HK-2 (cell line): ENCODE results near the gene TMEM72.
A peak's percentile ranks its signal among the peaks of the same experiment; 100 is the strongest.
"Not testable (repeated sequence)": the region's sequence is repeated elsewhere in the genome, so short reads cannot be mapped to it uniquely, and the experiment has no call there.

Experiments
- DNase-seq: peaks from one replicate; pipeline ENCODE4 v3.0.0-alpha.2; 2018; ENCODE audit not compliant: unreplicated experiment

The TMEM72 gene

DNA sequence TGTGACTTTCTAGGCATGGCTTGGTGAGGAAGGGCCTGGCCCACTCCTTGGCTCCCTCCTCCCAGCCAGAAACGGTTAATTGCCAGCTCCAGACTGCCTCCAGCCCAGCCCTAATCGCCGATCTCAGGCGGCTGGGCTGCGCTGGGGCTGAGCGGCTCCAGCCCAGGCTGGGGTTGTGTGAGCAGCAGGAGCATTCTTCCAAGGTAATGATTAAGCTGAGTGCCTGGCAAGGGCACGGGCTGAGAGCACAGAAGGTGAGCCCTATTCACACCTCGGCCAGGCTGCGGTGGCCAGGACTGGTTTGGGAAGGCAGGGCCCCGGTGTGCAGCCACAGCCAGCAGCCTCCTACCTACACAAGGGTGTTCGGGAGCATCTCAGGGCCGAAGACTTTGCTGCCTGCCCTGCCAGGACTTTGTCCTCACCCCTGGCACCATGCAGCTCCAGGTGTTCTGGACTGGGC lies at the start of gene TMEM72:
TMEM72 (plus strand) TSS at position 257 of the 460 bp plus-strand sequence; CDS start at position 433, 176 bp downstream.
- DNase-seq = peak; percentile 84

DNA sequence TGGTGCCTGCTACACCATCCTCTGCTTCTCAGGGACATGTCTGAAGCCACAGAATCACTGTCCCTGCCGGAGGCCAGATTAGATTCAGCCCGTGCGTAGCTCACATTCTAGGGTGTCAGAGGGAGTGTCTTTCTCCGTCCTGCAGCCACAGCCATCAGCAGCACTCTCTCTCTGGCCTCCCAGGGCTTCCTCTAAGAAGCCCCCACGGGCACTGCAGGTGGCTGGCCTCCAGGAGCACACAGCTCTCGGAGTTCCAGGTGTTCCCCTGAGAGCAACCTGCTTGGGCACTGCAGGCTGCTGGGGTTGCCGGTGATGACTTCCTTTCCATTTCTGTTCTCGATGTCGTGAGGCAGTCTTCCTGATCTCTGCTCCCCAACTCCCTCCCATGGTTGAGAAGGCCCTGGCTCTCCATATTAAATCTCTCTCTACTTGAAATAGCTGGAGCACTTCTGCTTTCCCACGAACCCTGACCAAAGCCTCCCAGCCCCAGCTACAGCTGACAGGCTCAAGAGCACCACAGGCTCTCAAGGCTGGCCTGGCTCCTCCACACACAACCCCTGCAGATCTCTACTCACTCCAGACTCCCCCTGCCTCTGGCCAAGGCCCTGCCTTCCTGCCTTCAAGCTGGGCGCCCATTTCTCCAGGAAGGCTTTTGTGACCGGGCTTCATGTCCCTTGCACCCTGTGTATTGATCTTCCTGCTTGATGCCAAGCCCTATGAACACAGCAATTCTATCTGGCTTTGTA lies 49.0 kb upstream of the TMEM72 start:
- DNase-seq = no peak

DNA sequence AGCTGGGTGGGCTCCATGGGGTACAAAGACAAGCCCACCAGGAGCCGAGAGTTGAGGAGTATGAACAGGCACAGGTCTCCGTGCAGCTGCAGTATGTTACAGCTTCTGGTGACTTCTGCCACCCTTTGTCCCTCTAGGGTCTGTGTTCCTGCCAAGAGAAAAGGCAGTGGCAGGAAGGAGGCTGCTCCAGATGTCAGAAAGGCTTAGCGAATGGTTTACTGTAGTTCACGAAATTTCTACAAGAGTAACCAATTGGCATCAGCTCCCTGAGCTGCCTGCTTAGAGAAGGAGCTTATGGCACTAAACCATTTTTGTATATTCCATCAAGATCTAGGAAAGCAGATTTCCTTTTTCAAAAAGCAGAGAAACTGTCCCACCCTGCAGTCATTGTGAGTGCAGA lies 48.2 kb upstream of the TMEM72 start:
- no peak for DNase-seq

DNA sequence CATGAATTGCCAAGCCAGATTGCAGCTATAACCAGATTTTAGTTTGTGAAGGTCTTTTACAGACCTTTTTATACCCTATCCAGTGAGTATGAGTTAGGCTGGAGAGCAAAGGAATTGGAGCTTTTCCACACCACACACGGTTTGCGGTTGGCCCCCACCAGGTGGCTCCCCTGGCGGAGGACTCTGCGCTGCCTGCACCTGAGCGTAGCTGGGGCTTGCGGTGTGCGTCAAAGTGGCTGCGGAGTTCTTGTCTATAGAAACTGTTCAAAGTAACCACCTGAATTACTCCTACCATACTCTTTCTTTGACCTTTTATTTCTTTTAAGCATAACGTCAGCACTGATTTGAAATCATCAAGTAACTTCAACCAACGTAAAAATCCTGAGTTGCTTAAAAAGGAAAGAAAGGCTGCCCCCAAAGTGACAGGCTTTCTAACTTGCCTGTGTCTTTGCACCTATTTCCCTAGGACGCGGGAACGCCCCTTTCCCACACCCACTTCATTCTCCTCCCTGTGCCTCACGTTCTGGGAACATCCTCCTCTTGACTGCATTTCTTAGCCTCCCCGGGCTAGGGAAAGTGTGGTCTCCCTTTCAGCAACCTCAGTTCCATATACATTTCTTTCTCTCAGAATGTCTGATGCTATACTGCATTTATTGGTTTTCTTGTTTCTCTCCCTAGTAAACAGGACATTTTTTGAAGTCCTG lies 47.6 kb upstream of the TMEM72 start:
- no peak for DNase-seq

DNA sequence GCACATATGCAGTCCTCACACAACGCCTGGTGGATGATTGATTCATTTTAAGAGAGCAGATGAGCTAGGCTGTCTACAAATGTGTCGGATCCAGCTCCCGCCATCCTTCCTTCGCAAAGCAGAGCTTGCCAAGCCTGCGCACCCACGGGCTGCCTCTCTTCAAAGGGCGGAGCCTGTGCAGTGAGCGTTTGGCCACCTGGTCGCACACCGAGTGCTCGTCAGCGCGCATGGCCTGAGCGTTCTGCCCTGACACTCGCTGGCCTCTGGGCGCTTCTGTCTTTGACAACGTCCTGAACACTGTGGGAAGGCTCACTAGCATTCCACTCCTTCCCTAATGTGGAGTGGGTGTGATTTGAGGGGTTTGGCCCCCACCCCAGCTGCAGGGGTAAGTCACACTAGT lies 47.1 kb upstream of the TMEM72 start:
- no peak for DNase-seq

DNA sequence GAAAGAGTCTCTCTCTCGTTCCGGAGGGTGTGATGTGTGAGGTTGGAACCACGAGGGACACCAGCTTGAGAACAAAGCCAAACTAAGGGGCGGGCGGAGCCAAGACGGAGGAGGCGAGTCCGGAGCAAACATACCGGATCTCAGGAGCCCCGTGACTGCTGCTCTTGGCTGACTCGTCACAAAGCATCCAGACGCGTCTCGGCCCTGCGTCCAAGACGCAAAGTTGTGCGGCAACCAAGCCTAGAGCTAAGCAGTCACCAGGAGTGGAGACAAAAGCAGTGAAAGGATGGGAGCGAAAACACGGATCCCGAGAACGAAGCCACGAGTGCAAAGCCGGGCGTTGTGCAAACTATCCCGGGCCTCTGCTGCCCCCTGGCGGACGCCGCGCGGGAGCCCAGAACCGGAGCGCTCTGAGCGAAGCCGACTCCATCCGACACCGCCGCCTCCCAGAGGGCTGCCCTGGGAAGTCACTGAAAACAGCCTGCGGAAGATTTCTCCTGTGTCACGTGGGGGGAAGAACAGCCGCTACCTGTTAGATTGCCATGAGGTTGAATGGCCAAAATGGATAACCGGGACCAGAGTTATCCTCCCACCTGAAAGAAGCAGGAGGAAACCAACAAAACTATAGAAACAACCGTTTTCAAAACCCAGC lies 46.4 kb upstream of the TMEM72 start:
- peak; percentile 94 for DNase-seq

DNA sequence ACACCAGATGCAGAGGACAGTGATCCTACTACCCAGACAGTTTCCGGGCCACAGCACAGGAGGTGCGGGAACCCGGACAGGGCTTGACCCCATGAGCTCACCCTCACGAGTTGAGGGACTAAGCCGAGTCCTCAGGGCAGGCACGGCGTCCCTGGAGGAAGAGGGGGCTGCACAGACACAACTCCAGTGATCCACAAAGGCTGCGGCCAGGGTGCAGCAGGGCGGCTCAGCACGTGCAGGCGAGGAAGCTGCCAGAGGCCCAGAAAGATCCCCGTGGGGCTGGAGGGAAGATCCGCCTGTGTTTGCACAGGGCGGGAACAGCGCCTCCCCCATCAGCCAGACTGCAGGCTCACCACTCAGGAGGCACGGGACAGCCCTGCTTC lies 45.9 kb upstream of the TMEM72 start:
- DNase-seq = no peak

DNA sequence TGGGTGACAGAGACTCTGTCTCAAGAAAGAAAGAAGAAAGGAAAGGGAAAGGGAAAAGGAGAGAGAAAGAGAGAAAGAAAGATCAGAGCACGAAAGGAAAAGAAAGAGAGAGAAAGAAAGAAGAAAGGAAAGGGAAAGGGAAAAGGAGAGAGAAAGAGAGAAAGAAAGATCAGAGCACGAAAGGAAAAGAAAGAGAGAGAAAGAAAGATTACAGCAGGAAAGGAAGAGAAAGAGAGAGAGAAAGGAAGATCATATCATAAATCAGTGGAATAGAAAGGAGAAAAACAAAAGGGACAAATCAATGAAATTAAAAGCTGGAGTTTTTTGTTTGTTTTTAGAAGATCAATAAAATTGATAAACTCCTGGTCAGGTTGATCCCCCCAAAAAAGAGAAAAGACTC lies 44.8 kb upstream of the TMEM72 start:
- not testable (repeated sequence) for DNase-seq

DNA sequence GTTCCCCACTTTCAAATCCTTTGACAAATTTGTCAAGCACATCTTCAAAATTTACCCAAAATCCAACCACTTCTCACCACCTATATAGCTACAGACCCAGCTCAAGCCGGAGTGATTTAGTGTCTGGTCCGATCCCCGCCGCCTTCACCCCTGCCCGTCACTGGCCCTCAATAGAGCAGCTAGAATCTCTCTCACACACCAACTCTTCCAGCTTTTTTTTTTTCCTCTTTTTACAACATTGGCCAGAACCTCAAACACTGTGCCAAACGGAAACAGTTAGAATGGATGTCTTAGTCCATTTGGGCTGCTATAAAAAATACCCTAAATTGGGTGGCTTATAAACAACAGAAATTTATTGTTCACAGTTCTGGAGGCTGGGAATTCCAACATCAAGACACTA lies 41.1 kb upstream of the TMEM72 start:
- no peak for DNase-seq

DNA sequence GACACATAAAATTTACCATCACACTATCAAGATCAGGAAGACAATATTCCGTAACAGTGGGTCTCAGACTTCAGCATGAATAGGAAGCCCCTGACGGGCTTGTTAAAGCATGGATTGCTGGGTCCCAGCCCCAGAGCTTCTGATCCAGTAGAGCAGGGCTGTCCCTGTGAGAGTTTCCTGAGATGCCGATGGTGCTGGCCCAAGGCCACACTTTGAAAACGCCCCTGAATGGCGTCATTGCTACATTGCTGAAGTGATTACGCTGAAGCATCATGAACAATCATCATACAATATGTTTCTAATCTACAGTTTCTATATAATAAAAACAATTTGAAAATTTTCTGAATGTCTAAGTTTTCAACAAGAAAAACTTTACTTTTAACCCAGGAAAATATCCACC lies 38.0 kb upstream of the TMEM72 start:
- no peak for DNase-seq

DNA sequence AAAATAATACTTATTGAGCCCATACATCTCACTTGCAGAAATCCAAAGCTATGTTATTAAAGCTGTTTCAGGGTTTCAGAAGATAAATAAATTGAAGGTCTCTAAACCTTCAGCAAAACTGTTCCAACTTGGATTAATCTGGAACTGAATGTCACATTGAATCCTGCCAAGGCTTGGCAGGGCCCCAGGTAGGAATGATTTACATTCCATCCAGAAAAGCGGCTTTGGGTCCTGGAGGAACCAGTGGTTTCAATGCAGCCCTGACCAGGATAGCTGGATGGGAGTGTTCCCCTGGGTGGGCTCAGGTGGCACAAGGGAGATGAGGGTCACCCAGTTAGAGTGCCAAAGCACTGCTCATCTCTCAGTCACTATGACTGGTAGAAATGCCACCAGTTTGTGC lies 37.0 kb upstream of the TMEM72 start:
- DNase-seq = no peak

DNA sequence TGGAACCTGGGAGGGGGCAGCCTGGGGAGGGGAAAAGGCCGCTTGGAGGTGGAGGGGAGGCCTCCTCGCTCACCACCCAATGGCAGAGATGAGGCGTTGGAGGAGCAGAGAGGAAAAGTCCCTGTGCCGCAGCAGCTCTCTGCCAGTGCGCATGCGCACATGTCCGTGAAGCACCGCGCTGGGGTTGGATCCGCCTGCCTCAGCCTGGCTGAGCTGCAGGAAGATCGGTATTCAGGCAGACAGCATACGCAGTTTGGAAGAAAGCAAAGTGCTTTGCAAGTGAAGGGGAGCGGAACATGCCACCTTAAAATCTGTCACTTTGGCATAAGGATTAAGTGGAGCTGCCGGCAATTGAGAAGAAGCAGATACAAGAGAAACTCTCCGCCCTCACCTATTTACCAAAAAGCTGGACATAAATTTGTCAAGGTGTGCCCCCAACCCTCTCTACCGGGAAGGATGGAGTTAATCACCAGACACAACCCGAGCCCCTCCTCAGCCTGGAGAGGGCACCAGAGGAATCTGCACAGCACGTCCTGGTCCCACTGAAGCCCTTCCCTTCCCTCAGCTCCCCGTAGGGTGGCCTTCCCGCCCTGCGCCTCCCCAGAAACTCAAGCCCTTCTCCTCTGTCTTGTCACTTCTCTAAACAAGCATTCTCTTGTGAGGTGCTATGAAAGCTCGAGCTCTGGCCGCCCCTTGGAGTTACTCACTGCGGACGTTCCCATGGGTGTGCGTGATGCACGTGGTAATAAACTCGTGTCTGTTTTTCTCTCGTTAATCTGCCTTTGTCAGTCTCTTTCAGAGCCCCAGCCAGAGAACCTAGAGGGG lies 32.2 kb upstream of the TMEM72 start:
- DNase-seq = no peak

DNA sequence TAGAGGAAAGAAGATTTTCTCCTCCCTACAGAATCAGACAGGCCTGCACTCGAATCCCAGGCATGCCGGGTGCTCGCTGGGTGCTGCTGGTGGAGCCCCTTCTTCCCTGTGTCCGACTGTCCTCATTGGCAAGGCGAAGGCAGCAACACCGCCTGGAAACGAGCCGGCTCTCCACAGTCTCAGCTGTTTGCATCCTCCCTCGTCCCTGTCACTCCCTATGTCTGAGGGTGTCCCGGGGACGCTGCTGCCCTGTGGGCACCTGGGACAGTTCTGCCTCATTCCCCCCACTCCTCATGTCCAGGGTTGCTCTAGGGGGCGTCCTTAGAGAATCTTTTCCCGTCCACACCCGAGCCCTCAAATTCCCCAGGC lies 31.6 kb upstream of the TMEM72 start:
- DNase-seq = no peak

DNA sequence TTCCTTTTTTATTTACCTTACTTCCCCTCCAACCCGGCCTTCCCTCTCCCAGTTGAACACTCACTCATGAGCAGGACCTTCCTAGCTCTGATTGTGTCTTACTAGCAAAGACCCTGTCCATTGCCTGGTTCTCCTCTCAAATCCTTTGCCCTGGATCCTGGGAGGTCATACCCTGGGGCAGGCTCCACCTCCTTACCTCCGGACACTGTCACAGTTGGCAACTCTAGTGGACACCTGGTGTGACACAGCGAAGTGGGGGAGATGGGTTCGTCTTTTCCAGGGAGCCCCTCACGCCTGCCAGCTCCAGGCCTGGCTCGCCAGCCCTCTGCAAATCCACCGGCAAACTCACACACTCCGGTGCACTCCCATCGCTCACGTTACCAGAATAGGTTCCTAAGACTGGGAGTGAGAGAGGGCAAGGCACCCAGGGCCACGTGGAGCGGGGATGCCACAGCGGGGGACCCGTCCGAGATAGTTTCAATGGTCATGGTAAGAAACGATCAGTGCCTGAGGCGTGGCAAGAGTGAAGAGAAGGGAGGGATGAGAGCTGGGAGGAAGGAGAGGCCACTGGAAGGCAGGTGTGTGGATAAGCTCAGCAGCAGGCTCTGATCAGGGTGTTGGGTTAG lies 30.9 kb upstream of the TMEM72 start:
- no peak for DNase-seq

DNA sequence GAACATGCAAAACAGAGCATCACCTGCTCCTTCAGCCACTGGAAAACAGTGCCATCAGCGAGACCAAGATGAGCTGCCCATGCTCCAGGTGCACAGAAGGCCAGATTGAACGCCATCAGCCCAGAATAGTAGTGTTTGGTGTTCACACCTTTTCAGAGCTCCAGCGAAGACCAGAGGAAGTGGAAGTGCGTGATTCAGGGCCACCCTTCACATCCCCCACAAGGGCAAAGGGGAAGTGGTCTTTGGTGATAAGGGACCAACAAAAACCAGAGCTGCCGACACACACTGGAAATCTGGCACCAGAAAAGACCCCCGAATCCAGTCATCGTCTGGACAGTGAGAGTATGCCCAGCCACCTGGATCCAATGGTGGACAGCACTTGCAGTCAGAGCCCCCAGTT lies 29.5 kb upstream of the TMEM72 start:
- no peak for DNase-seq

DNA sequence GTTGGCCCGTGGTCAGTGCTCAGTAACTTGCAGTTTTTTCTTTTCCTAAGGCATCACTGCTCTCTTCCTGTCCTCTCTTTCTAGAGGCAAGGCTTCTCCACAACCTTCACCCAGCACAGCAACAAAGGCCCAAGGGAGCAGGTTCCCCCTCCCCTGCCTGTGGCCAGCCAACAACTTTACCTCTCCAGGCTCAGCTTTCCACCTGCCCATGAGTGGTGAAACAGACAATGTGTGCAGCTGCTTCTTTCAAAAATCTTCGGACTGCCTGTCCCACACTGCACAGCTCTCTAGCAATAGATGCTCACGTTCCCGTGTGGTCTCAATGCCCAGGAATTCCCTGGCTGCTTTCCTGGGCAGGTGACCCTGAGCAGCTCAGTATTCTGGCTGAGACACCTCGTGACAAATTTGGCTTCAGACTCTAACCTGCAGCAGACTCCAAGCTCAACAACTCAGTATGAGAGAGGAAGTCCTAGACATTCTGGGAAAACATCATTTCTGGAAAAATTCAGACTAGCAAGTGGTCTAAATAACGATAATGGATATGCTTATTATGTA lies 28.9 kb upstream of the TMEM72 start:
- no peak for DNase-seq

DNA sequence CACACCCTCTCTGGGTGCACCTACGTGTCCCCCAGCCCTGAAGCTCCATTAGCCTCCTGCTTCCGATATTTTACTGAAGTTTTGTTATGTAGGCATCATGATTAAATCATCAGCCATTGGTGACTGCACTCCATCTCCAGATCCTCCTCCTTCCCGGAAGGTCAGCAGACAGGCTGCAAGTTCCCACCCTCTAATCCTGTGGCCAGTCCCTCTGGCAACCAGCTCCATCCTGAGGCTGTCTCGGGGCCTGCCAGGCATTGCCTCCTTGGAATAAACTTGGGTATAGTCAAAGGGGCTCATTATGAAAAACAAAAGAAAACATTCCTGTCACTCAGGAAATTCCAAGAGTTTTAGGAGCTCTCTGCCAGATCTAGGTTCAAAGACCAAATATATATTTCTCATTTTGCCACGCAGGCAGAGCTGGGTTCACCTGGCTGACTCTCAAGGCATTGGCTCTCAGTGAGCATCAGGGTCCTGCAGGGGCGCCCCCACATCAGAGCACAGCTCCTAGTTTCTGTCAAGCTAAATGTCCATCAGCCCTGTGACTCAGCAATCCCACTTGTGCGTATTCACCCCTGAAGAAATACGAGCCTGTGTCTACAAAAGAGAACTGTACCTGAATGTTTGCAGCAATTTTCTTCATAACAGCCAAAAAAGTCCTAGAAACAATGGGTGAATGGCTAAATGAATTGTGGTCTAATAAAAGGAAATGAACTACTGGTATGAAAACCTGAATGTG lies 27.4 kb upstream of the TMEM72 start:
- DNase-seq = no peak

DNA sequence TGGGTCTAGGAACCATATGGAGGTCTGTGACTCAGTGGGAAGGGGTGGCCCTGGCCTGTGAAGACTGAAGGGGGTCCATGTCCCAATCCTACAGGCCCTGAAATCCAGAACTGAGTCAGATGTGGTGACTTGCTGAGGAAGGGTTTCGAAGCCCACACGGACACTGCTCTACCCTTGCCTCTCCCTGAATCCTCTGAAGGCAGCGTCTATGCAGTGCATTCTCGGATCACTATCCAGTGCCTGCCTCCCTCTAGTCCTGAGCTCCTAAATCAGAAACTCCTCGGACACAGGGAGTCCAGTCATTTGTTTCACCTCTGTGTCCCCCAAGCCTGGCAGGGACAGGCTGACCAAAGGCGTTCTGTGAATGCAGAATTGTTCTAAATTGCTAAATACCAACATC lies 25.4 kb upstream of the TMEM72 start:
- no peak for DNase-seq

DNA sequence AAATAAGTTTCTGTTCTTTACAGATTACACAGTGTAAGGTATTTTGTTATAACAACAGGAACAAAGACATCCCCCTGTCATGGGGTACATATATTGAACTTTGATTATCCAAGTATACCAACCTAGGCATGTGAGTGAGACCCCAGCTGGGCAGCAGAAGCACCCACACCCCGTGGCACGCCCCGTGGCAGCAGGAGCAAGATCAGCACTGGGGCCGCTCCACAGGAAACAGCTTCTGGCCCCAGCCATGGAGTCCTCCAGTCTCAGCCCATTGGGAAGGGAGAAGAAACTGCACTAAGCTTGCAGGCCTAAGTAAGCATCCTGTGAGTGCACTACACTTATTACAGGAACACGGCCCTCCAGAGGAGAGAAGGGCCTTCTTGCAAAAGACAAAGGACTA lies 24.2 kb upstream of the TMEM72 start:
- DNase-seq = no peak

DNA sequence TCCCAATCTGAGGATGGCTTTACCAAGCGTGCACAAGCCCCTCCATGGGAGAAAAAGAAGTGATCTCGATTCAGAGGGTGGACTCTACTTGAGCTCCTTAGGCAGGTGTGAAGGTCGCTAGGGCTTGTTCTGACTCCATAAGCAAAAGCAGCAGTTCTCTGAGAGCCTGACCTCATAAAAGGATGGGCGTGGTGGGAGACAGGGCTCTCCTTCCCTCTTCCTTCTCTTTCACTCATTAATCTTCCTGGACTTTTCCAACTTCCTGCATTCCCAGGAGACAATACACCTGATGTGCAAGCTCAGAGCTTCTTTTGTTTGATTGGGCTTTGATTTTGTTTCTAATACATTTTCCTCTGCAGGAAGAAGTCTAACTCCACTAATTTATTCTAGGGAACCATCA lies 22.3 kb upstream of the TMEM72 start:
- no peak for DNase-seq

DNA sequence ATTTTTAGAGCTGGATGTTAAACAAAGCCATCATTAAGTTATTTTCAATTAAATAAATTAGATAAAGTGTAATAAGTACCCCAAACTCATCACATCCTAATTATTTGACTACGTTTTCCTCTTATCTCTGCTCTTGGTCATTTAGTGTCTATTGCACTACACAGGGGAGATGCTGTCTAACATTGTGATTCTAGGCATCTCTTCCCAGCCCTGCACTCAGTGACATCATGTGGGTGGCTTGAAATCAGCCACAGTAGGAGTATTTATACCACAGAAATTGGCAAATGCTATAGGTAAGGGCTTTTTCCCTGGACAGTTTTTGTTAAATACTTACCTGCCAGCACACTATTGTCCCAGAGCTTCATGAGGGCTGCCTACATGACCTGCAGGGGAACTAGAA lies 21.3 kb upstream of the TMEM72 start:
- no peak for DNase-seq
